MM.1S (cell line): Measurements from ENCODE around the gene ANGPT4.

Experiments
- DNase-seq: peaks from one replicate; pipeline ENCODE4 v3.0.0-alpha.2; 2015
- H2AFZ ChIP-seq: fragments of 300-600 bp; sonication (generic); 2 replicates; pipeline ENCODE4 v1.6.0; 2016; ENCODE audit warnings: antibody characterized with exemption, low read length
- H3F3A ChIP-seq: fragments of 300-600 bp; sonication (generic); 2 replicates; pipeline ENCODE4 v1.6.1; 2016; ENCODE audit warnings: mild to moderate bottlenecking, antibody characterized with exemption, low read length, moderate library complexity, mixed read lengths; ENCODE audit not compliant: insufficient read depth
- H3K27ac ChIP-seq: fragments of 300-600 bp; sonication (generic); 2 replicates; pipeline ENCODE4 v1.5.1; 2016; ENCODE audit warnings: mild to moderate bottlenecking, low read length
- H3K27me3 ChIP-seq: fragments of 300-600 bp; sonication (generic); replicated peaks from 2 replicates; pipeline ENCODE4 v1.6.0; 2016; ENCODE audit warnings: low read length; ENCODE audit not compliant: insufficient read depth
- H3K36me3 ChIP-seq: fragments of 300-600 bp; sonication (generic); replicated peaks from 2 replicates; pipeline ENCODE4 v1.6.1; 2016; ENCODE audit warnings: mild to moderate bottlenecking, low read length, mixed read lengths; ENCODE audit not compliant: insufficient read depth
- H3K4me1 ChIP-seq: fragments of 300-600 bp; sonication (generic); 2 replicates; pipeline ENCODE4 v1.6.1; 2016; ENCODE audit warnings: low read length, mixed read lengths
- H3K4me2 ChIP-seq: fragments of 300-600 bp; sonication (generic); 2 replicates; pipeline ENCODE4 v1.6.0; 2016; ENCODE audit warnings: low read depth, low read length
- H3K4me3 ChIP-seq: fragments of 300-600 bp; sonication (generic); 2 replicates; pipeline ENCODE4 v1.5.1; 2016; ENCODE audit warnings: low read length, mixed read lengths
- H3K79me2 ChIP-seq: fragments of 300-600 bp; sonication (generic); 2 replicates; pipeline ENCODE4 v1.6.1; 2016; ENCODE audit warnings: mixed run types, low read length, mixed read lengths
- H3K9ac ChIP-seq: fragments of 300-600 bp; sonication (generic); 2 replicates; pipeline ENCODE4 v1.6.1; 2016; ENCODE audit warnings: low read length, mixed read lengths
- H3K9me2 ChIP-seq: fragments of 300-600 bp; sonication (generic); replicated peaks from 2 replicates; pipeline ENCODE4 v1.6.1; 2016; ENCODE audit warnings: mild to moderate bottlenecking, low read length, mixed read lengths; ENCODE audit not compliant: insufficient read depth
- H3K9me3 ChIP-seq: fragments of 300-600 bp; sonication (generic); replicated peaks from 2 replicates; pipeline ENCODE4 v1.6.1; 2016; ENCODE audit warnings: mild to moderate bottlenecking, low read length, mixed read lengths; ENCODE audit not compliant: insufficient read depth
- H4K20me1 ChIP-seq: fragments of 300-600 bp; sonication (generic); 2 replicates; pipeline ENCODE4 v1.6.1; 2016; ENCODE audit warnings: mild to moderate bottlenecking, low read length, moderate library complexity, mixed read lengths; ENCODE audit not compliant: insufficient read depth
- EZH2 ChIP-seq: fragments of 300-600 bp; sonication (generic); optimal IDR thresholded peaks from 2 replicates; pipeline ENCODE3; 2017; ENCODE audit warnings: low read depth, mild to moderate bottlenecking, antibody characterized with exemption, low read length, mixed read lengths
- EZH2phosphoT487 ChIP-seq: fragments of 300-600 bp; sonication (generic); IDR thresholded peaks from 2 replicates; pipeline ENCODE4 v1.6.1; 2018; ENCODE audit warnings: antibody characterized with exemption, low read length
- TF ChIP-seq, protein P1 (sequence below): fragments of 300-600 bp; sonication (generic); IDR thresholded peaks from 2 replicates; pipeline ENCODE4 v1.5.1; 2016; ENCODE audit warnings: antibody characterized with exemption, low read length, mixed read lengths

ANGPT4 gene

DNA sequence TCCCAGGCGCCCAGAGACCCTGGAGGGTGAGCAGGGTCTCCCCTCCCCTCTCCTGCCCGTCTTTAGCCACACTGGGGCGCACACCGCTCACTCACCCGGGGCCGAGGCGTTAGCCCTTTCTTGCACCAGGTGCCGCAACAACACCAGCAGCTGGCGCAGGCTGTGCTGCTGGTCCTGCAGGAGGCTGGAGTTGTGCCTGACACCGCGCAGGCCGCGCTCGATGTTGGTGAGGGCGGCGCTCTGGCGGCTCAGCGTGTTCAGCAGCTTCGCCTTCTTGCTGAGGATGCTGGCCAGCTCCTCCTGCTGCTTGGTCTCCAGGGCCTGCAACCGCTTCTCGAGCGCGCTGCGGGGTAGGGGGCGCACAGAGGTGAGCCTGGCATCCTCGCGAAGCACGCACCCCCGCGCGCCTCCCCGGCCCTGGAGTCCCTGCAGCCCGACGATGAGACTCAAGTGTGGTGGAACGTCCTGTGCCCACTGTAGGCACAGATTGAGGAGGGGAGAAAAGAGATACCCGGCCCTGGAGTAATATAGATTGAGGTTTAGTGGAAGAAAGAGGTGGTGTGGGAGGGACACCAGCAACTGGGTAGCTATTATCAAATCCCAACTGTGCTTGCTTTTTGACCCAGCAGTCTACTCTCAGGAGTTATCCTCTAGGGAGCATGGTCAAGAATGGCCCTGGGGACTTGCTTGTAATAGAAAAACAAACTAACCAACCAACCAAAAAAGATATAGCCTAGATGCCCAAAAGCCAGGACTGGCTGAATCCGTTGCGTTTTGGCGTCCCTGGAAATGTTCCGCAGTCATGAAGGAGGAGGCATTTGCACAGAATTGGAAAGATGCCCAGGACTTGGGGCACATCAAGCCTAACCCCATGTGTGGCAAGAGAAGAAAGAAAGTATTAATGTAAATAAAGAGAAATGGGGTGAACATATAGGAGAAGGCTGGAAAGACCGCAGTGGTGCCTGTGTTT, 30.9 kb downstream of the ANGPT4 start:
- no peaks in the 10 kb centered on the region for H3K9me2 ChIP-seq
- no peaks in the 10 kb centered on the region for H3K79me2 ChIP-seq
- no peak overlapping the region for H3K9ac ChIP-seq
- H4K20me1 ChIP-seq = no peaks in the 10 kb centered on the region
- no peaks in the 10 kb centered on the region for H3K27me3 ChIP-seq
- no peak overlapping the region for H2AFZ ChIP-seq
- H3K36me3 ChIP-seq = no peaks in the 10 kb centered on the region
- peak; percentile 18 for DNase-seq
- H3K27ac ChIP-seq = no peak overlapping the region
- no peak overlapping the region for H3K4me3 ChIP-seq
- no peaks in the 10 kb centered on the region for H3K9me3 ChIP-seq
- no peaks in the 10 kb centered on the region for H3F3A ChIP-seq
- TF ChIP-seq, protein P1, sequence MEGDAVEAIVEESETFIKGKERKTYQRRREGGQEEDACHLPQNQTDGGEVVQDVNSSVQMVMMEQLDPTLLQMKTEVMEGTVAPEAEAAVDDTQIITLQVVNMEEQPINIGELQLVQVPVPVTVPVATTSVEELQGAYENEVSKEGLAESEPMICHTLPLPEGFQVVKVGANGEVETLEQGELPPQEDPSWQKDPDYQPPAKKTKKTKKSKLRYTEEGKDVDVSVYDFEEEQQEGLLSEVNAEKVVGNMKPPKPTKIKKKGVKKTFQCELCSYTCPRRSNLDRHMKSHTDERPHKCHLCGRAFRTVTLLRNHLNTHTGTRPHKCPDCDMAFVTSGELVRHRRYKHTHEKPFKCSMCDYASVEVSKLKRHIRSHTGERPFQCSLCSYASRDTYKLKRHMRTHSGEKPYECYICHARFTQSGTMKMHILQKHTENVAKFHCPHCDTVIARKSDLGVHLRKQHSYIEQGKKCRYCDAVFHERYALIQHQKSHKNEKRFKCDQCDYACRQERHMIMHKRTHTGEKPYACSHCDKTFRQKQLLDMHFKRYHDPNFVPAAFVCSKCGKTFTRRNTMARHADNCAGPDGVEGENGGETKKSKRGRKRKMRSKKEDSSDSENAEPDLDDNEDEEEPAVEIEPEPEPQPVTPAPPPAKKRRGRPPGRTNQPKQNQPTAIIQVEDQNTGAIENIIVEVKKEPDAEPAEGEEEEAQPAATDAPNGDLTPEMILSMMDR = no peak
- TF ChIP-seq EZH2 (no peak), EZH2phosphoT487 (no peak)
- H3K4me2 ChIP-seq = no peak overlapping the region
- H3K4me1 ChIP-seq = no peaks in the 10 kb centered on the region

DNA sequence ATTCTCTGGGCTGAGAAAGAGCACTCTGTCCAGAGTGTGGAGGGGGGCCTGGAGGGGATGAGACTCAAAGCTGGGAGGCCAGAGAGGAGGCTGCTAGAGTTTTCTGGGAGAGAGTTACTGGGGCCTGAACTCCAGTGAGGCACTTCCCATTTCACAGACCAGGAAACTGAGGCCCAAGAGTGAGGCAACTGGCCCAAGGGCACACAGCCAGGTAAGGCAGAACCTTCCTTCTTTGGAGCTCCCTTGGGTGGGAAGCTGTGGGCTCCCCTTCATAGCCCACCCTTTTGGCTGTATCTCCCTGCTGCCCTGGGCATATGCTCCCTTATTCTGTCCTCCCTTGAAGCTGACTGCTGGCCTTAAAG, 34.4 kb downstream of the ANGPT4 start:
- Histone ChIP-seq H3K4me3 (no peak overlapping the region), H2AFZ (no peak overlapping the region), H3F3A (no peaks in the 10 kb centered on the region), H3K9ac (no peak overlapping the region), H3K4me1 (no peaks in the 10 kb centered on the region), H3K9me3 (no peaks in the 10 kb centered on the region), H3K27me3 (no peaks in the 10 kb centered on the region), H3K36me3 (no peaks in the 10 kb centered on the region), H3K4me2 (no peak overlapping the region), H4K20me1 (no peaks in the 10 kb centered on the region), H3K27ac (no peak overlapping the region), H3K9me2 (no peaks in the 10 kb centered on the region), H3K79me2 (no peaks in the 10 kb centered on the region)
- TF ChIP-seq, protein P1 = no peak
- TF ChIP-seq EZH2phosphoT487 = no peak
- no peak for TF ChIP-seq EZH2
- no peak for DNase-seq

DNA sequence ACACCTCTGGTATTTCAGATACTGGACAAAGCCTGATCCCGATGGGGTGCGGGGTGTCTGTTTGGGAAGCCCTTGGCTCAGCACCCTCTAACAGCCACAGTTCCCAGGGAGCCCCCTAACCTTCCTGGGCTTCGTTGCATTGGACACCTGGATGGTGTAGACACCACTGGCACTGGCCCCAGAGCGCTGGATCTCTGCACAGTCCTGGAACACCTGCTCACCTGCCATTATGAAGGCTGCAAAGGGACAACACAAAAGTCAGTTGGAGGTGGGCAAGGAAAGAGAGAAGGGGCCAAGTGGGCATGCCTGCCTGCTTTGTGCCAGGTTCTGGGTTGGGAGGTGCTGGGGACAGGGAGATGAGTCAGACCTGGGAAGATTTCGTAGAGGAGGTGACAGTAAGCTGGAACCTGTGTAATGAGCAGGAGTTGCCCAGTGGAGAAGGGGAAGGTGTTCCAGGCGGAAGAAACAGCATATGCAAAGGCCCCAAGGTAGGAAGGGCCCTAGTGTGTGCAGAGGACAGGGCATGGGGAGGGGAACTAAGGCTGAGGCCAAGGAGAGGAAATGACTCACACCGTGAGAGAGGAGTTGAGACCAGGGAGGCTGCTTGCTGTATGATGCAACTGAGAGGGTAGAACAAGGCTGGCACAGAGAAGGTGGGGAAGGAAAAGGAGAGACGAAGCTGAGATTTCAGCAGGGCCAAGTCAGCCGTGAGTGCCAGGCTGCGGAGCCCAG, 34.9 kb downstream of the ANGPT4 start:
- H3K9me3 ChIP-seq = no peaks in the 10 kb centered on the region
- no peak for DNase-seq
- H2AFZ ChIP-seq = no peak overlapping the region

More for the DNA sequence above, 34.9 kb downstream of the ANGPT4 start:
- Histone ChIP-seq H3K4me3 (no peak overlapping the region), H3K4me1 (no peaks in the 10 kb centered on the region), H3K79me2 (no peaks in the 10 kb centered on the region), H3K9me2 (no peaks in the 10 kb centered on the region), H3F3A (no peaks in the 10 kb centered on the region), H3K36me3 (no peaks in the 10 kb centered on the region), H3K27ac (no peak overlapping the region), H4K20me1 (no peaks in the 10 kb centered on the region), H3K4me2 (no peak overlapping the region), H3K9ac (no peak overlapping the region), H3K27me3 (no peaks in the 10 kb centered on the region)
- TF ChIP-seq EZH2phosphoT487 (no peak), EZH2 (no peak)
- TF ChIP-seq, protein P1 = no peak
